ENCODE results near the gene RCC2. TPM values are rescaled to one million over a fixed set of nuclear protein-coding genes. Genes with fewer than 3 reads are reported as not detected.

Gene RCC2
- total RNA-seq, 2 experiments from 2014 or later: 139 to 250 TPM

GRCh38 chr1:17423781-17424245 lies 15.7 kb downstream of the RCC2 start:
- Histone ChIP-seq H3K27ac (ENCODE audit: low read depth, low read length, poor library complexity, severe bottlenecking) (no peak overlapping the region), H3K36me3 (ENCODE audit: insufficient read depth, low read length) (peaks cover 100% of the 10 kb centered on the region), H3K79me2 (ENCODE audit: insufficient read depth, low read depth, low read length) (peaks cover 13% of the 10 kb centered on the region; the same call in 1 of the 2 replicates), H3K9me2 (ENCODE audit: insufficient read depth, low read length) (no peaks in the 10 kb centered on the region), H4K20me1 (ENCODE audit: insufficient read depth, low read length) (peaks cover 14% of the 10 kb centered on the region), H3K4me3 (ENCODE audit: low read depth, low read length, poor library complexity, severe bottlenecking) (no peak overlapping the region), H3K4me1 (ENCODE audit: insufficient read depth, low read length, poor library complexity, severe bottlenecking) (no peaks in the 10 kb centered on the region), H3K4me2 (ENCODE audit: low read length) (no peak overlapping the region), H2AFZ (ENCODE audit: low read length) (no peak overlapping the region), H3K9me3 (ENCODE audit: low read length) (no peaks in the 10 kb centered on the region)
- POLR2A ChIA-PET: no interaction called here
- intact Hi-C loops (cut with micrococcal nuclease; ENCODE audit: unreplicated experiment): loop anchor here (5.0 kb wide), 1 partner anchor 63 kb away; no protein-coding TSS in a partner anchor
- TF ChIP-seq, protein P1, sequence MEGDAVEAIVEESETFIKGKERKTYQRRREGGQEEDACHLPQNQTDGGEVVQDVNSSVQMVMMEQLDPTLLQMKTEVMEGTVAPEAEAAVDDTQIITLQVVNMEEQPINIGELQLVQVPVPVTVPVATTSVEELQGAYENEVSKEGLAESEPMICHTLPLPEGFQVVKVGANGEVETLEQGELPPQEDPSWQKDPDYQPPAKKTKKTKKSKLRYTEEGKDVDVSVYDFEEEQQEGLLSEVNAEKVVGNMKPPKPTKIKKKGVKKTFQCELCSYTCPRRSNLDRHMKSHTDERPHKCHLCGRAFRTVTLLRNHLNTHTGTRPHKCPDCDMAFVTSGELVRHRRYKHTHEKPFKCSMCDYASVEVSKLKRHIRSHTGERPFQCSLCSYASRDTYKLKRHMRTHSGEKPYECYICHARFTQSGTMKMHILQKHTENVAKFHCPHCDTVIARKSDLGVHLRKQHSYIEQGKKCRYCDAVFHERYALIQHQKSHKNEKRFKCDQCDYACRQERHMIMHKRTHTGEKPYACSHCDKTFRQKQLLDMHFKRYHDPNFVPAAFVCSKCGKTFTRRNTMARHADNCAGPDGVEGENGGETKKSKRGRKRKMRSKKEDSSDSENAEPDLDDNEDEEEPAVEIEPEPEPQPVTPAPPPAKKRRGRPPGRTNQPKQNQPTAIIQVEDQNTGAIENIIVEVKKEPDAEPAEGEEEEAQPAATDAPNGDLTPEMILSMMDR (conservative IDR thresholded peaks at IDR 0.05; ENCODE audit: low read length): no peak
- no peak for TF ChIP-seq EZH2phosphoT487 (IDR thresholded peaks at IDR 0.05; ENCODE audit: borderline replicate concordance, low read depth, low read length)
- CTCF ChIA-PET (ENCODE audit: unreplicated experiment): no interaction called here
- DNase-seq (ENCODE audit: low spot score): no peak
- no TSS peak for BruUV-seq (replicated peaks)

GRCh38 chr1:17422461-17422860 lies 17.0 kb downstream of the RCC2 start:
- ChIA-PET POLR2A (no interaction called here), CTCF (ENCODE audit: unreplicated experiment) (no interaction called here)
- H3K4me2 ChIP-seq (ENCODE audit: low read length): no peak overlapping the region
- no peak for TF ChIP-seq EZH2phosphoT487 (IDR thresholded peaks at IDR 0.05; ENCODE audit: borderline replicate concordance, low read depth, low read length)
- TF ChIP-seq, protein P1 (conservative IDR thresholded peaks at IDR 0.05; ENCODE audit: low read length): no peak
- H3K9me3 ChIP-seq (ENCODE audit: low read length): no peaks in the 10 kb centered on the region
- no peaks in the 10 kb centered on the region for H3K4me1 ChIP-seq (ENCODE audit: insufficient read depth, low read length, poor library complexity, severe bottlenecking)
- peaks cover 17% of the 10 kb centered on the region for H4K20me1 ChIP-seq (ENCODE audit: insufficient read depth, low read length)
- intact Hi-C loops (cut with micrococcal nuclease; ENCODE audit: unreplicated experiment): loop anchor here (5.0 kb wide), 1 partner anchor 65 kb away; no protein-coding TSS in a partner anchor
- no TSS peak for BruUV-seq (replicated peaks)
- DNase-seq (ENCODE audit: low spot score): no peak
- H3K79me2 ChIP-seq (ENCODE audit: insufficient read depth, low read depth, low read length): peaks cover 7% of the 10 kb centered on the region; the same call in 1 of the 2 replicates
- no peak overlapping the region for H3K4me3 ChIP-seq (ENCODE audit: low read depth, low read length, poor library complexity, severe bottlenecking)
- H3K36me3 ChIP-seq (ENCODE audit: insufficient read depth, low read length): peaks cover 100% of the 10 kb centered on the region
- H3K27ac ChIP-seq (ENCODE audit: low read depth, low read length, poor library complexity, severe bottlenecking): no peak overlapping the region
- H2AFZ ChIP-seq (ENCODE audit: low read length): no peak overlapping the region
- no peaks in the 10 kb centered on the region for H3K9me2 ChIP-seq (ENCODE audit: insufficient read depth, low read length)

GRCh38 chr1:17420391-17420918 lies 19.0 kb downstream of the RCC2 start:
- intact Hi-C loops (cut with micrococcal nuclease; ENCODE audit: unreplicated experiment): loop anchor here (5.0 kb wide), 1 partner anchor 67 kb away; no protein-coding TSS in a partner anchor
- TSS peak; percentile 22 for BruUV-seq (replicated peaks)

More at GRCh38 chr1:17420391-17420918, 19.0 kb downstream of the RCC2 start:
- no peak overlapping the region for H2AFZ ChIP-seq (ENCODE audit: low read length)
- H4K20me1 ChIP-seq (ENCODE audit: insufficient read depth, low read length): peaks cover 17% of the 10 kb centered on the region
- no peaks in the 10 kb centered on the region; the same call in 1 of the 2 replicates for H3K79me2 ChIP-seq (ENCODE audit: insufficient read depth, low read depth, low read length)
- POLR2A ChIA-PET: no interaction called here
- no peak overlapping the region for H3K4me2 ChIP-seq (ENCODE audit: low read length)
- H3K9me3 ChIP-seq (ENCODE audit: low read length): no peaks in the 10 kb centered on the region
- H3K4me1 ChIP-seq (ENCODE audit: insufficient read depth, low read length, poor library complexity, severe bottlenecking): no peaks in the 10 kb centered on the region
- no peaks in the 10 kb centered on the region for H3K9me2 ChIP-seq (ENCODE audit: insufficient read depth, low read length)
- H3K4me3 ChIP-seq (ENCODE audit: low read depth, low read length, poor library complexity, severe bottlenecking): no peak overlapping the region
- H3K27ac ChIP-seq (ENCODE audit: low read depth, low read length, poor library complexity, severe bottlenecking): no peak overlapping the region
- no peak for DNase-seq (ENCODE audit: low spot score)
- peaks cover 99% of the 10 kb centered on the region for H3K36me3 ChIP-seq (ENCODE audit: insufficient read depth, low read length)
- TF ChIP-seq, protein P1 (conservative IDR thresholded peaks at IDR 0.05; ENCODE audit: low read length): no peak
- no peak for TF ChIP-seq EZH2phosphoT487 (IDR thresholded peaks at IDR 0.05; ENCODE audit: borderline replicate concordance, low read depth, low read length)
- CTCF ChIA-PET (ENCODE audit: unreplicated experiment): no interaction called here

All from OCI-LY7 (cell line).